Peyer's patch (tissue), 4 donors: ENCODE results near the gene NACC1. TPM values are rescaled to one million over a fixed set of nuclear protein-coding genes. Genes with fewer than 3 reads are reported as not detected.

ENCODE experiments used
- DNase-seq, 3 donors: peaks; one replicate each; pipeline ENCODE4 v3.0.0-alpha.2; 2017 to 2019
- H3K27ac ChIP-seq, 4 donors: fragments of 200-600 bp; sonication (generic); one replicate each; pipeline ENCODE4 v1.5.1; 2016 to 2019
- H3K27me3 ChIP-seq, 2 donors: fragments of 200-600 bp; sonication (generic); one replicate each; pipeline ENCODE4 v1.5.1; 2019
- H3K36me3 ChIP-seq, 3 donors: fragments of 200-600 bp; sonication (generic); one replicate each; pipeline ENCODE4 v1.5.1; 2016 to 2019
- H3K4me1 ChIP-seq, 4 donors: fragments of 200-600 bp; sonication (generic); one replicate each; pipeline ENCODE4 v1.5.1; 2016 to 2019
- H3K4me3 ChIP-seq, 4 donors: fragments of 200-600 bp; sonication (generic); 1 replicate in 3 of 4; 2 replicates in 1 of 4; pipeline ENCODE4 v1.5.1; 2016 to 2019; ENCODE audit warnings: mild to moderate bottlenecking in 1 of 4
- H3K9me3 ChIP-seq, 4 donors: fragments of 200-600 bp; sonication (generic); one replicate each; pipeline ENCODE4 v1.5.1; 2016 to 2019; ENCODE audit warnings: mild to moderate bottlenecking in 1 of 4
- CTCF ChIP-seq, 6 experiments: fragments of 450-650 bp in 4 of 6; fragments of 200-600 bp in 2 of 6; sonication (generic) in 1 of 6; IDR thresholded peaks; one replicate each; pipeline ENCODE4 v1.5.1; 2017 to 2019; ENCODE audit warnings: antibody characterized with exemption in 6 of 6, mild to moderate bottlenecking in 3 of 6, moderate library complexity in 1 of 6
- POLR2A ChIP-seq, 2 donors: fragments of 450-650 bp; IDR thresholded peaks; one replicate each; pipeline ENCODE4 v1.5.1; 2017; ENCODE audit warnings: antibody characterized with exemption in 2 of 2, mild to moderate bottlenecking in 2 of 2, moderate library complexity in 2 of 2
- total RNA-seq, 4 donors: library from RNA; depleted of rRNA; stranded (reverse); fragments of >200 nt; gene quantifications; one replicate each; pipeline ENCODE4 v1.1.0, GENCODE V29; 2016

The NACC1 gene
- total RNA-seq, 4 donors from 2014 or later = 21.5 to 48.0 (median 37.1) TPM

- Histone ChIP-seq H3K27ac (peak within 1 kb of the TSS; percentile 65 to 92 (median 80)), H3K4me3 (peak within 1 kb of the TSS; percentile 47 to 66 (median 54)), H3K36me3 (no peaks in the 10 kb centered on the region), H3K4me1 (peaks cover 3 to 52% (median 28%) of the 10 kb centered on the region in 4 donors), H3K27me3 (no peaks in the 10 kb centered on the region), H3K9me3 (no peaks in the 10 kb centered on the region)
- TF ChIP-seq POLR2A (IDR thresholded peaks at IDR 0.05) = peak in 1 of 2 donors; percentile 12
- no peak for TF ChIP-seq CTCF (IDR thresholded peaks at IDR 0.05)
- DNase-seq = peak; percentile 69 to 91 (median 84)
Measured at GRCh38 chr19:13102666-13103580, 15.1 kb upstream of the NACC1 start, which contains the start of gene LYL1. Gene LYL1 (minus strand): TSS chr19:13102858. CDS start chr19:13101171, 1,687 bp downstream.

GRCh38 chr19:13103581-13104359, 14.3 kb upstream of the NACC1 start:
- H3K27me3 ChIP-seq = no peaks in the 10 kb centered on the region
- H3K36me3 ChIP-seq = no peaks in the 10 kb centered on the region
- TF ChIP-seq POLR2A (IDR thresholded peaks at IDR 0.05) = no peak
- TF ChIP-seq CTCF (IDR thresholded peaks at IDR 0.05) = no peak
- peak overlapping the region; percentile 31 to 66 (median 46) for H3K4me3 ChIP-seq
- peaks cover 3 to 44% (median 24%) of the 10 kb centered on the region in 4 donors for H3K4me1 ChIP-seq
- no peak for DNase-seq
- H3K9me3 ChIP-seq = no peaks in the 10 kb centered on the region
- peak overlapping the region; percentile 65 to 92 (median 73) for H3K27ac ChIP-seq

- Histone ChIP-seq H3K4me1 (peaks cover 3 to 38% (median 22%) of the 10 kb centered on the region in 4 donors), H3K9me3 (no peaks in the 10 kb centered on the region), H3K27ac (peak overlapping the region; percentile 65 to 92 (median 72)), H3K36me3 (peaks cover 0 to 4% (median 0%) of the 10 kb centered on the region in 3 donors), H3K27me3 (no peaks in the 10 kb centered on the region), H3K4me3 (peak overlapping the region; percentile 31 to 51 (median 35))
- TF ChIP-seq CTCF (IDR thresholded peaks at IDR 0.05) (peak; percentile 47 to 99 (median 70)), POLR2A (IDR thresholded peaks at IDR 0.05) (no peak)
- peak; percentile 67 to 95 (median 94) for DNase-seq
Measured at GRCh38 chr19:13104360-13104847, 13.7 kb upstream of the NACC1 start.

- DNase-seq = peak; percentile 53 to 79 (median 66)
- TF ChIP-seq POLR2A (IDR thresholded peaks at IDR 0.05) = no peak
- no peak for TF ChIP-seq CTCF (IDR thresholded peaks at IDR 0.05)
- Histone ChIP-seq H3K36me3 (peaks cover 0 to 11% (median 0%) of the 10 kb centered on the region in 3 donors), H3K27me3 (no peaks in the 10 kb centered on the region), H3K4me3 (peak overlapping the region; percentile 31 to 51 (median 35)), H3K4me1 (peaks cover 3 to 35% (median 19%) of the 10 kb centered on the region in 4 donors), H3K27ac (peak overlapping the region; percentile 65 to 92 (median 72)), H3K9me3 (no peaks in the 10 kb centered on the region)
Measured at GRCh38 chr19:13104848-13105711, 13.0 kb upstream of the NACC1 start.
